ENCODE measurements around the gene CRB2. TPM values are rescaled to one million over a fixed set of nuclear protein-coding genes. Genes with fewer than 3 reads are reported as not detected.

CRB2 gene
- total RNA-seq, 1 experiment from 2014 or later = 3.6 TPM

DNA sequence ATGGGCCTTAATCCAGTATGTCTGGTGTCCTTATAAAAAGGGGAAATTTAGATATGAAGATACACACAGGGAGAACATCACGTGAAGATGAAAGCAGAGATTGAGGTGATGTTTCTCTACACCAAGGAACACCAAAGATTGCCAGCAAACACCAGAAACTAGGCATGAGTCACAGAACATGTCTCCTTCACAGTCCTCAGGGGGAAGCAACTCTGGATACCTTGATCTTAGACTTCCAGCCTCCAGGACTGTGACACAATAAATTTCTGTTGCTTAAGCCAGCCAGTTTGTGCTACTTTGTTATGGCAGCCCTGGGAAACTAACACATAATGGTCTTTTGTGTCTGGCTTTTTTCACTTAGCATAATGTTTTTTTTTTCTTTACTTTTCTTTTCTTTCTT lies 46.4 kb upstream of the CRB2 start:
- TF ChIP-seq, protein P1, sequence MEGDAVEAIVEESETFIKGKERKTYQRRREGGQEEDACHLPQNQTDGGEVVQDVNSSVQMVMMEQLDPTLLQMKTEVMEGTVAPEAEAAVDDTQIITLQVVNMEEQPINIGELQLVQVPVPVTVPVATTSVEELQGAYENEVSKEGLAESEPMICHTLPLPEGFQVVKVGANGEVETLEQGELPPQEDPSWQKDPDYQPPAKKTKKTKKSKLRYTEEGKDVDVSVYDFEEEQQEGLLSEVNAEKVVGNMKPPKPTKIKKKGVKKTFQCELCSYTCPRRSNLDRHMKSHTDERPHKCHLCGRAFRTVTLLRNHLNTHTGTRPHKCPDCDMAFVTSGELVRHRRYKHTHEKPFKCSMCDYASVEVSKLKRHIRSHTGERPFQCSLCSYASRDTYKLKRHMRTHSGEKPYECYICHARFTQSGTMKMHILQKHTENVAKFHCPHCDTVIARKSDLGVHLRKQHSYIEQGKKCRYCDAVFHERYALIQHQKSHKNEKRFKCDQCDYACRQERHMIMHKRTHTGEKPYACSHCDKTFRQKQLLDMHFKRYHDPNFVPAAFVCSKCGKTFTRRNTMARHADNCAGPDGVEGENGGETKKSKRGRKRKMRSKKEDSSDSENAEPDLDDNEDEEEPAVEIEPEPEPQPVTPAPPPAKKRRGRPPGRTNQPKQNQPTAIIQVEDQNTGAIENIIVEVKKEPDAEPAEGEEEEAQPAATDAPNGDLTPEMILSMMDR (conservative IDR thresholded peaks at IDR 0.05) = no peak
- Histone ChIP-seq H3K27ac (ENCODE audit: insufficient read length, low read depth, low read length) (no peak overlapping the region), H2AK5ac (ENCODE audit: insufficient read length, low read length) (no peak overlapping the region), H2BK5ac (ENCODE audit: insufficient read length, low read length) (no peak overlapping the region), H2BK12ac (ENCODE audit: insufficient read length, low read depth, low read length) (no peak overlapping the region), H3K23me2 (ENCODE audit: insufficient read length, low read depth, low read length, poor library complexity, severe bottlenecking) (no peaks in the 10 kb centered on the region), H2BK120ac (ENCODE audit: low read depth, low read length, poor library complexity, severe bottlenecking) (no peak overlapping the region), H3K23ac (ENCODE audit: insufficient read length, low read depth, low read length) (no peak overlapping the region), H3K18ac (ENCODE audit: insufficient read length, low read depth, low read length) (no peak overlapping the region), H4K8ac (replicated peaks; ENCODE audit: insufficient read length, low read depth, low read length) (no peak overlapping the region), H3K9me3 (ENCODE audit: control insufficient read depth, low read depth, low read length) (no peaks in the 10 kb centered on the region), H3K79me2 (ENCODE audit: insufficient read depth, low read length) (no peaks in the 10 kb centered on the region), H4K91ac (ENCODE audit: insufficient read length, low read depth, low read length) (no peak overlapping the region), H3T11ph (ENCODE audit: low read length) (no peak overlapping the region), H3K27me3 (ENCODE audit: insufficient read depth, low read length) (no peaks in the 10 kb centered on the region), H3K14ac (ENCODE audit: insufficient read depth, low read length) (no peak overlapping the region), H3K4ac (ENCODE audit: low read depth, low read length) (no peak overlapping the region), H2BK20ac (ENCODE audit: low read depth, low read length, poor library complexity, severe bottlenecking) (no peak overlapping the region), H3K4me2 (ENCODE audit: insufficient read depth, insufficient read length, low read length) (no peak overlapping the region), H4K20me1 (ENCODE audit: control insufficient read depth, insufficient read depth, insufficient read length) (no peaks in the 10 kb centered on the region), H2BK15ac (ENCODE audit: low read depth, low read length) (no peak overlapping the region), H3K9ac (ENCODE audit: extremely low read depth, insufficient read length, low read length) (no peak overlapping the region), H3K79me1 (ENCODE audit: insufficient read depth, low read depth, low read length, poor library complexity, severe bottlenecking) (no peaks in the 10 kb centered on the region), H4K5ac (ENCODE audit: insufficient read length, low read depth, low read length) (no peak overlapping the region), H2AFZ (ENCODE audit: low read length) (no peak overlapping the region), H3K4me1 (ENCODE audit: insufficient read depth, low read length) (no peaks in the 10 kb centered on the region), H3K56ac (ENCODE audit: insufficient read length, low read depth, low read length) (no peak overlapping the region)
- peaks cover 3% of the 10 kb centered on the region for H3K27me3 Mint-ChIP-seq (ENCODE audit: low read depth)
- no peaks in the 10 kb centered on the region for H3K36me3 Mint-ChIP-seq (ENCODE audit: insufficient read depth in 1 of 3, low read depth in 3 of 3)
- H3K4me1 Mint-ChIP-seq = peaks cover 11 to 16% of the 10 kb centered on the region in 2 experiments
- H3K27ac Mint-ChIP-seq = no peak overlapping the region
- DNase-seq = no peak
- WGBS (ENCODE audit: extremely low coverage, insufficient read length, low lambda C conversion rate) = no CpG with 5 or more reads among the region's 1 CpG
- H3K9me3 Mint-ChIP-seq = no peaks in the 10 kb centered on the region
- H3K4me3 Mint-ChIP-seq = no peak overlapping the region

All from H9 (cell line).